Upper lobe of left lung (tissue), 4 donors: ENCODE measurements around the gene KCNG2.

Experiments used
- CTCF ChIP-seq, 6 experiments: fragments of 450-650 bp in 4 of 6; fragments of 200-600 bp in 2 of 6; sonication (generic) in 2 of 6; IDR thresholded peaks; one replicate each; pipeline ENCODE4 v1.5.1; 2016 to 2019; ENCODE audit warnings: antibody characterized with exemption in 6 of 6
- POLR2AphosphoS5 ChIP-seq, 2 donors: sonication (generic); formaldehyde crosslinking; IDR thresholded peaks; one replicate each; pipeline ENCODE4 v1.5.1; 2017; ENCODE audit warnings: antibody characterized with exemption in 2 of 2

- TF ChIP-seq CTCF (IDR thresholded peaks at IDR 0.05): no peak
- TF ChIP-seq POLR2AphosphoS5 (IDR thresholded peaks at IDR 0.05): no peak
Measured at GRCh38 chr18:79841936-79842335, 44.2 kb downstream of the KCNG2 start.
